Tibial nerve (tissue), 4 donors: Measurements from ENCODE around the gene NBEA. TPM values are rescaled to one million over a fixed set of nuclear protein-coding genes. Genes with fewer than 3 reads are reported as not detected.

Experiments
- DNase-seq, 2 donors: peaks; one replicate each; pipeline ENCODE4 v3.0.0-alpha.2; 2019; ENCODE audit warnings: low spot score in 2 of 2
- H3K27ac ChIP-seq, 4 donors: fragments of 200-600 bp; sonication (generic) in 3 of 4; one replicate each; pipeline ENCODE4 v1.5.1; 2017 to 2019; ENCODE audit warnings: mild to moderate bottlenecking in 1 of 4
- H3K27me3 ChIP-seq, 2 donors: fragments of 200-600 bp; sonication (generic) in 1 of 2; one replicate each; pipeline versions ENCODE4 v1.5.1 to v1.6.0; 2017 to 2019
- H3K36me3 ChIP-seq, 3 donors: fragments of 200-600 bp; sonication (generic); one replicate each; pipeline ENCODE4 v1.5.1; 2018 to 2019
- H3K4me1 ChIP-seq, 4 donors: fragments of 200-600 bp; sonication (generic) in 3 of 4; one replicate each; pipeline ENCODE4 v1.5.1; 2017 to 2019
- H3K4me3 ChIP-seq, 4 donors: fragments of 200-600 bp; sonication (generic) in 3 of 4; one replicate each; pipeline ENCODE4 v1.5.1; 2017 to 2019; ENCODE audit warnings: mild to moderate bottlenecking in 1 of 4, moderate library complexity in 1 of 4
- H3K9me3 ChIP-seq, 4 donors: fragments of 200-600 bp; sonication (generic) in 3 of 4; one replicate each; pipeline ENCODE4 v1.5.1; 2017 to 2019
- CTCF ChIP-seq, 5 experiments: fragments of 200-600 bp in 3 of 5; fragments of 450-650 bp in 2 of 5; sonication (generic) in 3 of 5; IDR thresholded peaks; one replicate each; pipeline ENCODE4 v1.5.1; 2016 to 2019; ENCODE audit warnings: antibody characterized with exemption in 5 of 5, mild to moderate bottlenecking in 3 of 5, moderate library complexity in 2 of 5
- EP300 ChIP-seq, 2 donors: sonication (generic); formaldehyde crosslinking; IDR thresholded peaks; one replicate each; pipeline ENCODE4 v1.6.1; 2017; ENCODE audit warnings: antibody characterized with exemption in 2 of 2, mild to moderate bottlenecking in 1 of 2
- POLR2A ChIP-seq, 2 donors: fragments of 450-650 bp; IDR thresholded peaks; one replicate each; pipeline ENCODE4 v1.6.1; 2017; ENCODE audit warnings: antibody characterized with exemption in 2 of 2, mild to moderate bottlenecking in 2 of 2, moderate library complexity in 2 of 2
- WGBS, 2 donors: methylation state at CpG; one replicate each; pipeline ENCODE4 v1.1.5; 2018; 5-methylcytosine and 5-hydroxymethylcytosine counted together
- total RNA-seq, 4 donors: library from RNA; depleted of rRNA; stranded (reverse); fragments of >200 nt; gene quantifications; one replicate each; pipeline ENCODE4 v1.1.0, GENCODE V29; 2016

NBEA gene
- total RNA-seq, 4 donors from 2014 or later, result 9.0 to 11.9 (median 10.5) TPM

DNA sequence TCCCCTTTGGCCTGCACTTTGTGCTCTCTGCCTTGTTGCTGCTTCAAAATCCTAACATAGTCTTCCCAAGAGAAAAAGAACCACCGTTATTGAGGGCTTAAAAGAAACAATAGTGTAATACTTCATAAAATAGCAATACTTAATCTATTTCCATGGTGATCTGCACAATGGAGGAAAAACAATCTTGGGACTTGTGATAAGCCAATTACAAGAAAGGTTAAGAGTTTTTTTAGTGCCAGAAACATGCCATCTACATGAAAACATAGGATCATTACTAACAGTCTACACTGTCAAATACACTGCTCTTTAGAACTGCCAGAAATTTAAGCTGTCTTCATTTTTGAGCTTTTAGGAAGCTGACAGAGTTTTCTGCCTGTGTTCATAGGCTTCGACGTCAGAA is 588.5 kb downstream of the NBEA start:
- no peaks in the 10 kb centered on the region for H3K36me3 ChIP-seq
- no peaks in the 10 kb centered on the region for H3K27me3 ChIP-seq
- no peak for DNase-seq
- no peak overlapping the region for H3K4me3 ChIP-seq
- TF ChIP-seq POLR2A (IDR thresholded peaks at IDR 0.05) (no peak), EP300 (IDR thresholded peaks at IDR 0.05) (no peak), CTCF (IDR thresholded peaks at IDR 0.05) (no peak)
- H3K9me3 ChIP-seq, result no peaks in the 10 kb centered on the region
- H3K4me1 ChIP-seq, result no peaks in the 10 kb centered on the region
- WGBS, 2 donors, result 62 to 68% methylated on average over 3 of the region's 3 CpGs
- H3K27ac ChIP-seq, result no peak overlapping the region

- Histone ChIP-seq H3K27ac (no peak overlapping the region), H3K4me1 (no peaks in the 10 kb centered on the region), H3K4me3 (no peak overlapping the region), H3K9me3 (no peaks in the 10 kb centered on the region), H3K27me3 (no peaks in the 10 kb centered on the region), H3K36me3 (no peaks in the 10 kb centered on the region)
- no peak for DNase-seq
- TF ChIP-seq EP300 (IDR thresholded peaks at IDR 0.05) (no peak), POLR2A (IDR thresholded peaks at IDR 0.05) (no peak), CTCF (IDR thresholded peaks at IDR 0.05) (no peak)
- 95 to 100% methylated on average over 1 of the region's 1 CpG for WGBS, 2 donors
Measured at GRCh38 chr13:35531526-35531925, 589.5 kb downstream of the NBEA start.

DNA sequence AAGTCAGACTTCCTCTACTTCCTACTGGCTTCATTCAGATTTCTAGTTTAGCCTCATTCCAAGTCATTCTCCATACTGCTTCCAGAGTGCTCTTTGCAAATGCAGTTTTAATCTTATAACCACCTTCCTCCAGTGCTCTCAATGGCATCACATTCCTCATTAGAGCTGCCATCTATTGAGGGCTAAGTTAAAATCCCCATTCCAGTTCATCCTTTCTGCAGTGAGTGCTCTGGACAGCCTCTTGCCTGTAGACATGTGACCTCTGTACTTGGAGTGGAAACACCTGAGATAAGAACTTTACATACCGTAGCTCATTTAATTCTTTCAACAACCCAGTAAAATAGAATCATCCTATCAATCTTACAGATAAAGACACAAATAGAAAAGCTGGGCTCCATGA is 592.3 kb downstream of the NBEA start:
- no peak for TF ChIP-seq EP300 (IDR thresholded peaks at IDR 0.05)
- TF ChIP-seq CTCF (IDR thresholded peaks at IDR 0.05), result no peak
- no peak for TF ChIP-seq POLR2A (IDR thresholded peaks at IDR 0.05)
- H3K4me1 ChIP-seq, result no peaks in the 10 kb centered on the region
- H3K36me3 ChIP-seq, result no peaks in the 10 kb centered on the region
- no peak overlapping the region for H3K27ac ChIP-seq
- H3K9me3 ChIP-seq, result no peaks in the 10 kb centered on the region
- no peak overlapping the region for H3K4me3 ChIP-seq
- WGBS, 2 donors, result 93 to 94% methylated on average over 1 of the region's 1 CpG
- no peaks in the 10 kb centered on the region for H3K27me3 ChIP-seq
- no peak for DNase-seq

DNA sequence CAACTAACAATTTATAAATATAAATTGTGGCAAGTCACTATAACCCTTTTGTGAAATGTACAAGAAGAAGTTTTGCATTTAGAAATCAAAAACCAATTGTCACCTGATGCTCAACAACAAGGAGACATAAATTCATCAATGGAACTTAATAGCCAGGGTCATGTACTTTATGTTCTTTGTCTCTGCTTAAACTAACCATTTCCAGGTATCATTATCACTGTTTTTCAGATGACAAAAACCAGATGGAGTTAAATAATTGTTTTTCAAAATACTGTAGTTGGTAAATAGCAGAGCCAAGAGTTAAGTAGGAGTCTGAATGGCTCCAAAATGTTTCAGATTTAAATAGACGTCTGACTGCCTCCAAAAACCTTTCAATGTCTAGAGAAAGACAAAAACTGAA is 606.7 kb downstream of the NBEA start:
- no peak overlapping the region for H3K27ac ChIP-seq
- H3K9me3 ChIP-seq, result no peaks in the 10 kb centered on the region
- 65 to 68% methylated on average over 1 of the region's 1 CpG for WGBS, 2 donors
- no peaks in the 10 kb centered on the region for H3K27me3 ChIP-seq
- no peak for DNase-seq
- no peaks in the 10 kb centered on the region for H3K4me1 ChIP-seq
- H3K36me3 ChIP-seq, result no peaks in the 10 kb centered on the region
- H3K4me3 ChIP-seq, result no peak overlapping the region
- TF ChIP-seq EP300 (IDR thresholded peaks at IDR 0.05) (no peak), POLR2A (IDR thresholded peaks at IDR 0.05) (no peak), CTCF (IDR thresholded peaks at IDR 0.05) (no peak)

GRCh38 chr13:35549481-35549880 is 607.4 kb downstream of the NBEA start:
- Histone ChIP-seq H3K36me3 (no peaks in the 10 kb centered on the region), H3K4me1 (no peaks in the 10 kb centered on the region), H3K9me3 (no peaks in the 10 kb centered on the region), H3K27ac (no peak overlapping the region), H3K4me3 (no peak overlapping the region), H3K27me3 (no peaks in the 10 kb centered on the region)
- no peak for DNase-seq
- TF ChIP-seq POLR2A (IDR thresholded peaks at IDR 0.05) (no peak), CTCF (IDR thresholded peaks at IDR 0.05) (no peak), EP300 (IDR thresholded peaks at IDR 0.05) (no peak)
